Stimulated activated CD4-positive, alpha-beta T cell treated with anti-CD3 and anti-CD28 coated beads, Interleukin-2, amount 100 ng/mL, for 4 hours (primary cell): ENCODE measurements around the gene PGS1.
"Not testable (repeated sequence)": the region's sequence is repeated elsewhere in the genome, so short reads cannot be mapped to it uniquely, and the experiment has no call there.

Source experiments
- DNase-seq: peaks from one replicate; pipeline ENCODE4 v3.0.0-alpha.2; 2020; ENCODE audit warnings: low read depth

The PGS1 gene

GRCh38 chr17:78448356-78448993 is 70.0 kb downstream of the PGS1 start:
- no peak for DNase-seq

GRCh38 chr17:78449983-78450595 is 71.6 kb downstream of the PGS1 start:
- no peak for DNase-seq

- no peak for DNase-seq
Measured at GRCh38 chr17:78450696-78451345, 72.4 kb downstream of the PGS1 start.

GRCh38 chr17:78451753-78452152 is 73.3 kb downstream of the PGS1 start:
- no peak for DNase-seq

GRCh38 chr17:78454346-78454745 is 75.9 kb downstream of the PGS1 start:
- no peak for DNase-seq

GRCh38 chr17:78458091-78458490 is 79.6 kb downstream of the PGS1 start:
- no peak for DNase-seq

- DNase-seq: no peak
Measured at GRCh38 chr17:78458736-78459335, 80.4 kb downstream of the PGS1 start.

- no peak for DNase-seq
Measured at GRCh38 chr17:78459696-78460095, 81.2 kb downstream of the PGS1 start.

- no peak for DNase-seq
Measured at GRCh38 chr17:78460176-78460675, 81.8 kb downstream of the PGS1 start.

GRCh38 chr17:78460951-78461798 is 82.7 kb downstream of the PGS1 start:
- DNase-seq: no peak

- DNase-seq: no peak
Measured at GRCh38 chr17:78461799-78462053, 83.3 kb downstream of the PGS1 start.

- DNase-seq: no peak
Measured at GRCh38 chr17:78462148-78462547, 83.7 kb downstream of the PGS1 start.

GRCh38 chr17:78466109-78466785 is 87.8 kb downstream of the PGS1 start:
- DNase-seq: not testable (repeated sequence)

- DNase-seq: no peak
Measured at GRCh38 chr17:78466786-78467715, 88.6 kb downstream of the PGS1 start.

GRCh38 chr17:78468366-78468765 is 89.9 kb downstream of the PGS1 start:
- DNase-seq: no peak

GRCh38 chr17:78469443-78469842 is 91.0 kb downstream of the PGS1 start:
- no peak for DNase-seq

GRCh38 chr17:78471635-78472034 is 93.2 kb downstream of the PGS1 start:
- no peak for DNase-seq

GRCh38 chr17:78472035-78472905 is 93.8 kb downstream of the PGS1 start:
- DNase-seq: no peak

GRCh38 chr17:78473951-78474613 is 95.6 kb downstream of the PGS1 start:
- no peak for DNase-seq
